ENCODE measurements around the gene HUS1B.
"Not testable (repeated sequence)": the region's sequence is repeated elsewhere in the genome, so short reads cannot be mapped to it uniquely, and the experiment has no call there.

Gene HUS1B

DNA sequence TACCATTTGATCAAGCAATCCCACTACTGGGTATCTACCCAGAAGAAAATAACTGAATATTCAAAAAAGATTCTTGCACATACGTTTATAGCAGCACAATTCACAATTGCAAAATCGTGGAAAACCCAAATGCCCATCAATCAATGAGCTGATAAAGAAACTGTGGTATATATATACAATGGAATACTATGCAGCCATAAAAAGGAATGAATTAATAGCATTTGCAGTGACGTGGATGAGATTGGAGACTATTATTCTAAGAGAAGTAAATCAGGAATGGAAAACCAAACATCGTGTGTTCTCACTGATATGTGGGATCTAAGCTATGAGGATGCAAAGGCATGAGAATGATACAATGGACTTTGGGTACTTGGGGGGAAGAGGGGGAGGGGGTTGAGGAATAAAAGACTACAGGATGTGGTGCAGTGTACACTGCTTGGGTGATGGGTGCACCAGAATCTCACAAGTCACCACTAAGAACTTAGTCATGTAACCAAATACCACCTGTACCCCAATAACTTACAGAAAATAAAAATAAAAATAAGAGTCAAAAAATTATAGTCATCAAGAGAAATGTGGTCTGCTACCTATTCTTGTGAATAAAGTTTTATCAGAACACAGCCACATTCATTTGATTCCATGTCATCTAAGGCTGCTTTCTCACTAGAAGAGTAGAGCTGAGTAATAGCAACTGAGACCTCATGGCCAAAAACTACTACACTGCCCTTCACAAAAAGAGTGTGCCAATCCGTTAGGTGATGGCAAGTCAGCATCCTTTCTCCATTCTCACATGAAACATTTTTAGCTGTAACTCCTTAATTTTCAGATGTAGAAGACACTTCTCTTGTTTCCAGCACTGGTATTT lies 8.7 kb upstream of the HUS1B start:
- TF ChIP-seq, protein P1, sequence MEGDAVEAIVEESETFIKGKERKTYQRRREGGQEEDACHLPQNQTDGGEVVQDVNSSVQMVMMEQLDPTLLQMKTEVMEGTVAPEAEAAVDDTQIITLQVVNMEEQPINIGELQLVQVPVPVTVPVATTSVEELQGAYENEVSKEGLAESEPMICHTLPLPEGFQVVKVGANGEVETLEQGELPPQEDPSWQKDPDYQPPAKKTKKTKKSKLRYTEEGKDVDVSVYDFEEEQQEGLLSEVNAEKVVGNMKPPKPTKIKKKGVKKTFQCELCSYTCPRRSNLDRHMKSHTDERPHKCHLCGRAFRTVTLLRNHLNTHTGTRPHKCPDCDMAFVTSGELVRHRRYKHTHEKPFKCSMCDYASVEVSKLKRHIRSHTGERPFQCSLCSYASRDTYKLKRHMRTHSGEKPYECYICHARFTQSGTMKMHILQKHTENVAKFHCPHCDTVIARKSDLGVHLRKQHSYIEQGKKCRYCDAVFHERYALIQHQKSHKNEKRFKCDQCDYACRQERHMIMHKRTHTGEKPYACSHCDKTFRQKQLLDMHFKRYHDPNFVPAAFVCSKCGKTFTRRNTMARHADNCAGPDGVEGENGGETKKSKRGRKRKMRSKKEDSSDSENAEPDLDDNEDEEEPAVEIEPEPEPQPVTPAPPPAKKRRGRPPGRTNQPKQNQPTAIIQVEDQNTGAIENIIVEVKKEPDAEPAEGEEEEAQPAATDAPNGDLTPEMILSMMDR (IDR thresholded peaks at IDR 0.05; ENCODE audit: low read depth, low read length, poor library complexity, severe bottlenecking): no peak
- TF ChIP-seq EZH2phosphoT487 (IDR thresholded peaks at IDR 0.05; ENCODE audit: borderline replicate concordance, low read length): no peak

DNA sequence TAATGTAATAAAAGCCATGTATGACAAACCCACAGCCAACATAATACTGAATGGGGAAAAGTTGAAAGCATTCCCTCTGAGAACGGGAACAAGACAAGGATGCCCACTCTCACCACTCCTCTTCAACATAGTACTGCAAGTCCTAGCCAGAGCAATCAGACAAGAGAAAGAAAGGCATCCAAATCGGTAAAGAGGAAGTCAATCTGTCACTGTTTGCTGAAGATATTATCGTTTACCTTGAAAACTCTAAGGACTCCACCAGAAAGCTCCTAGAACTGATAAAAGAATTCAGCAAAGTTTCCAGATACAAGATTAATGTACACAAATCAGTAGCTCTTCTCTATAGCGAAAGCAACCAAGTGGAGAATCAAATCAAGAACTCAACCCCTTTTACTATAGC lies 6.9 kb upstream of the HUS1B start:
- not testable (repeated sequence) for H3K4me1 ChIP-seq (ENCODE audit: control insufficient read depth, low read length); H3K9me2 ChIP-seq (replicated peaks; ENCODE audit: control insufficient read depth, low read length); H3K36me3 ChIP-seq (ENCODE audit: control insufficient read depth, low read length); H3K27me3 ChIP-seq (ENCODE audit: control insufficient read depth, low read length); H3F3A ChIP-seq (ENCODE audit: control insufficient read depth, insufficient read depth); H3K9me3 ChIP-seq (ENCODE audit: control insufficient read depth, insufficient read depth, low read length); H3K4me3 ChIP-seq (ENCODE audit: low read length); H3K27ac ChIP-seq (ENCODE audit: low read depth, low read length); H4K20me1 ChIP-seq (ENCODE audit: control insufficient read depth, insufficient read depth, low read depth, low read length); H3K4me2 ChIP-seq (ENCODE audit: low read length)
- H3K79me2 ChIP-seq (ENCODE audit: control insufficient read depth, low read length): peaks cover 18% of the 10 kb centered on the region

More for the DNA sequence above, 8.7 kb upstream of the HUS1B start:
- peaks cover 12% of the 10 kb centered on the region for H3K79me2 ChIP-seq (ENCODE audit: control insufficient read depth, low read length)
- H3K4me3 ChIP-seq (ENCODE audit: low read length): no peak overlapping the region
- H3K27ac ChIP-seq (ENCODE audit: low read depth, low read length): no peak overlapping the region
- no peaks in the 10 kb centered on the region for H3K4me1 ChIP-seq (ENCODE audit: control insufficient read depth, low read length)
- H4K20me1 ChIP-seq (ENCODE audit: control insufficient read depth, insufficient read depth, low read depth, low read length): no peaks in the 10 kb centered on the region
- H3K36me3 ChIP-seq (ENCODE audit: control insufficient read depth, low read length): no peaks in the 10 kb centered on the region
- no peaks in the 10 kb centered on the region; the same call in 1 of the 2 replicates for H3K9me3 ChIP-seq (ENCODE audit: control insufficient read depth, insufficient read depth, low read length)
- no peaks in the 10 kb centered on the region for H3F3A ChIP-seq (ENCODE audit: control insufficient read depth, insufficient read depth)
- H3K27me3 ChIP-seq (ENCODE audit: control insufficient read depth, low read length): no peaks in the 10 kb centered on the region
- no peaks in the 10 kb centered on the region for H3K9me2 ChIP-seq (replicated peaks; ENCODE audit: control insufficient read depth, low read length)
- no peak overlapping the region for H3K4me2 ChIP-seq (ENCODE audit: low read length)

DNA sequence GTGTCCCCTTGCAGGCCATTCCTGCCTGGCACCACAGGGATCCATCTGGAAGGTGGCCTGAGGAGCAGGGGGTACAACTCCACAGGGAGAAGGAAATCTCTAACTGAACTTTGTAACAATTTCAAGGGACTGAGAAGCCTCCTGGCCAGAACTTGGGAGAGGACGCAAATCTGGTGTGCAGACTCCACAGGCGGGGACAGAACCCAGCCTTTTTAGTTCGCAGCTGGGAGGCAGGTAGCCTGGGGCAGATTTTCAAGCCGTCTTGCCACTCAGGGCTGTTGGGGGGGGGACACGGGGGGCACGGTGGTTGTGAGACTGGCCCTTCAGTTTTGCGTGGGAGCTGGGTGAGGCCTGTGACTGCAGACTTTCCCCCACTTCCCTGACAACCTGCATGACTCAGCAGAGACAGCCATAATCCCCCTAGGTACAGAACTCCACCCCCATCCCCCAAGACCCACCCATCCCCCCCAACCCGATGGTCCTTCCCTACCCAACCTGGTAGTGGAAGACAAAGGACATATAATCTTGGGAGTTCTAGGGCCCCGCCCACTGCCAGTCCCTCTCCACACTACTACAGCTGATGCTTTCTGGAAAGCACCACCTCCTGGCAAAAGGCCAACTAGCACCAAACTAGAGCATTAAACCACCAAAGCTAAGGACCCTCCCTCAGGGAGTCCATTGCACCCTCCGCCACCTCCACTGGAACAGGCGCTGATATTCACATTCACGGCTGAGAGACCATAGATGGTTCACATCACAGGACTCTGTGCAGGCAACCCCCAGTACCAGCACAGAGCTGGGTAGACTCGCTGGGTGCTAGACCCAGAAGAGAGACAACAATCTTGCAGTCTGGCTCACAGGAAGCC lies 3.0 kb upstream of the HUS1B start:
- TF ChIP-seq, protein P1 (IDR thresholded peaks at IDR 0.05; ENCODE audit: low read depth, low read length, poor library complexity, severe bottlenecking): no peak
- TF ChIP-seq EZH2phosphoT487 (IDR thresholded peaks at IDR 0.05; ENCODE audit: borderline replicate concordance, low read length): no peak
- Histone ChIP-seq H3K4me3 (ENCODE audit: low read length) (no peak overlapping the region), H3K79me2 (ENCODE audit: control insufficient read depth, low read length) (peaks cover 17% of the 10 kb centered on the region), H3K4me1 (ENCODE audit: control insufficient read depth, low read length) (no peaks in the 10 kb centered on the region), H4K20me1 (ENCODE audit: control insufficient read depth, insufficient read depth, low read depth, low read length) (no peaks in the 10 kb centered on the region), H3K27me3 (ENCODE audit: control insufficient read depth, low read length) (no peaks in the 10 kb centered on the region), H3K9me3 (ENCODE audit: control insufficient read depth, insufficient read depth, low read length) (no peaks in the 10 kb centered on the region; the same call in 1 of the 2 replicates), H3K27ac (ENCODE audit: low read depth, low read length) (no peak overlapping the region), H3K9me2 (replicated peaks; ENCODE audit: control insufficient read depth, low read length) (no peaks in the 10 kb centered on the region), H3K36me3 (ENCODE audit: control insufficient read depth, low read length) (no peaks in the 10 kb centered on the region), H3K4me2 (ENCODE audit: low read length) (no peak overlapping the region), H3F3A (ENCODE audit: control insufficient read depth, insufficient read depth) (no peaks in the 10 kb centered on the region)
